Head of caudate nucleus (tissue), 42 donors: ENCODE data around the gene FBXL5.

Source experiments
- DNase-seq, 42 donors: peaks; one replicate each; pipeline versions ENCODE4 v3.0.0 to v3.0.0-alpha.2; 2020 to 2021; ENCODE audit warnings: mixed read lengths in 7 of 42
- intact Hi-C: fragments of 100-400 bp; cut with DNase I; formaldehyde crosslinking; loops from one replicate; pipeline ENCODE4 v1.15.0; 2022

The FBXL5 gene, protein sequence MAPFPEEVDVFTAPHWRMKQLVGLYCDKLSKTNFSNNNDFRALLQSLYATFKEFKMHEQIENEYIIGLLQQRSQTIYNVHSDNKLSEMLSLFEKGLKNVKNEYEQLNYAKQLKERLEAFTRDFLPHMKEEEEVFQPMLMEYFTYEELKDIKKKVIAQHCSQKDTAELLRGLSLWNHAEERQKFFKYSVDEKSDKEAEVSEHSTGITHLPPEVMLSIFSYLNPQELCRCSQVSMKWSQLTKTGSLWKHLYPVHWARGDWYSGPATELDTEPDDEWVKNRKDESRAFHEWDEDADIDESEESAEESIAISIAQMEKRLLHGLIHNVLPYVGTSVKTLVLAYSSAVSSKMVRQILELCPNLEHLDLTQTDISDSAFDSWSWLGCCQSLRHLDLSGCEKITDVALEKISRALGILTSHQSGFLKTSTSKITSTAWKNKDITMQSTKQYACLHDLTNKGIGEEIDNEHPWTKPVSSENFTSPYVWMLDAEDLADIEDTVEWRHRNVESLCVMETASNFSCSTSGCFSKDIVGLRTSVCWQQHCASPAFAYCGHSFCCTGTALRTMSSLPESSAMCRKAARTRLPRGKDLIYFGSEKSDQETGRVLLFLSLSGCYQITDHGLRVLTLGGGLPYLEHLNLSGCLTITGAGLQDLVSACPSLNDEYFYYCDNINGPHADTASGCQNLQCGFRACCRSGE

GRCh38 chr4:15655223-15656037, at the start of gene FBXL5:
Gene FBXL5, minus strand, starts transcription at chr4:15655357. Its CDS starts 70 bp downstream, at chr4:15655287.
- intact Hi-C loops, result no loop called here

DNA sequence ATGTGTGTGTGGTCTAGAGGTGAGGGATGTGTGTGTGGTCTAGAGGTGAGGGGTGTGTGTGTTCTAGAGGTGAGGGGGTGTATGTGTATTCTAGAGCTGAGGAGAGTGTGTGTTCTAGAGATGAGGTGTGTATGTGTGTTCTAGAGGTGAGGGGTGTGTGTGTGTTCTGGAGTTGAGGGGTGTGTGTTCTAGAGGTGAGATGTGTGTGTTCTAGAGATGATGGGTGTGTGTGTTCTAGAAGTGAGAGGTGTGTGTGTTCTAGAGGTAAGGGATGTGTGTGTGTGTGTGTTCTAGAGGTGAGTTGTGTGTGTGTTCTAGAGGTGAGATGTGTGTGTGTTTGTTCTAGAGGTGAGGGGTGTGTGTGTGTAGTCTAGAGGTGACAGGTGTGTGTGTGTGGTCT, 49.0 kb upstream of the FBXL5 start:
- DNase-seq, result no peak
- intact Hi-C loops, result no loop called here

More at GRCh38 chr4:15655223-15656037, at the start of gene FBXL5:
- peak; percentile 50 to 92 (median 82) for DNase-seq

GRCh38 chr4:15703439-15703838, 48.3 kb upstream of the FBXL5 start:
- no peak for DNase-seq
- intact Hi-C loops, result no loop called here

DNA sequence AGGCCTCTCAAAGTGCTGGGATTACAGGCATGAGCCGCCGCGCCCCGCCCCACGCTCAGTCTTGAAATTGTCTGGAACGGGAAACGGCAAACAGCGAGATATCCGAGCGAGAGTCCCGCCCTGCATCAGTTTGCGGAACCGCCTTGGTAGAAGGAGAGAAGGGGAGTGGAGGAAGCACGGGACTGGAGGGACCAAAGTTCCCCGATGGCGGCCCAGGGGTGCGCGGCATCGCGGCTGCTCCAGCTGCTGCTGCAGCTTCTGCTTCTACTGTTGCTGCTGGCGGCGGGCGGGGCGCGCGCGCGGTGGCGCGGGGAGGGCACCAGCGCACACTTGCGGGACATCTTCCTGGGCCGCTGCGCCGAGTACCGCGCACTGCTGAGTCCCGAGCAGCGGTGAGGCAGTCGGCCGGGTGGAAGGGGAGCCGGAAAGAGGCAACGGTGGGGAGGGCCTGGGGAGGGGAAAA, 47.8 kb upstream of the FBXL5 start, which contains the start of gene BST1:
Gene BST1 (plus strand): TSS at position 125 of the 463 bp plus-strand sequence. CDS start 80 bp downstream, at position 205.
- peak; percentile 9 to 85 (median 69) for DNase-seq
- intact Hi-C loops, result no loop called here

- intact Hi-C loops, result no loop called here
- DNase-seq, result no peak
Measured at GRCh38 chr4:15696866-15697265, 41.7 kb upstream of the FBXL5 start.

- intact Hi-C loops, result no loop called here
- no peak for DNase-seq
Measured at GRCh38 chr4:15695729-15696128, 40.6 kb upstream of the FBXL5 start.

GRCh38 chr4:15695240-15695699, 40.1 kb upstream of the FBXL5 start:
- intact Hi-C loops, result no loop called here
- DNase-seq, result no peak

- no peak for DNase-seq
- intact Hi-C loops, result no loop called here
Measured at GRCh38 chr4:15694431-15694830, 39.3 kb upstream of the FBXL5 start.

DNA sequence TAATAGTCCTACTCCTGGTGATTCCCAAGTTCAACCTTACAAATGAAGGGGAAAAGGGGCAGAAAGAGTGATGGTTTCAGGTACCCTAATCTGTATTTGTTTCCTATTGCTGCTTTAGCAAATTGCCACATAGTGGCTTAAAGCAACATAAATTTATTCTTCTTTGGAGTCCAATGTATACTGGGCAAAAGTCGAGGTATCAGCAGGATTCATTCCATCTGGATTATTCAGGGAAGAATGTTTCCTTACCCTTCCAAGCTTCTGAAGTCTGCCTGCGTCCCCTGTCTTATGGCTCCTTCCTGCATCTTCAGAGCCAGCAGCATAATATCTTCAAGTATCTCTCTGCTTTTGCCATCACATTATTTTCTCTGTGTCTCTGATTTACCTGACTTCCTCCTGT, 37.4 kb upstream of the FBXL5 start:
- intact Hi-C loops, result no loop called here
- no peak for DNase-seq

DNA sequence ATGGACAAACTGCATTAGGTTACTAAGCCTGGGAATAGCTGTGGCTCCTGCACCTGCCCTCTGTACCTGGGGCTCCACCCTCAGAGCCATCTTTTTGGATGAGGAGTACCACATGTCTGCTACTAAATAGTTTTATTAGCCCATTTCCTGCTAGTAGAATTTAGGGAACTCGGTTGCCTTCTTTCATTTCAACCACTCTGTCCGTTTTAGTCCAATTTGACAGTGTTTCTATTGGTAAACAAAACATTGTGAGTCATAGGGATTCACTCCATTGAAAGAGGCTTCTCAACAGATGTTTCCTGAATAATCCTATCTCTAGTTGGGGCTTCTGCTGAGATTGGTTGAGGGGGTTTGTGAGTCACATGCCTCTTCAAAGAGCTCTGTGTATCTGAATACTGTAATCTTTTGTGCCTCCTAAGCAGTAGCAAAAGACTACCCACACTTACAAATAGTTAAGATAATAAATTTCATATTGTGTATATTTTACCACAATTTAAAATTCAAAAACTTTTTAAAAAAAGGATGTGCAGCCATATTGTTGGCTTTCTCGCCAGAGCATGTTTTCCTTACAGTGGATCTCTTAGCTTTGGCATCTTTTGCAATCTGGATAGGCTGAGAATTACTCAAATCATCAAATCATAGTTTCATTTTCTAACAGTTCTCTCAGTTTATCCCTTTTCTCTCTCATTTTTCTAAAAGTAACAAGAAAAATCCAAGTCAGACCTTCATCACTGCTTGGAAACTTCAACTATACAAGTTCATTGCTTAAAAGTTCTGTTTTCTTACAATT, 36.4 kb upstream of the FBXL5 start:
- peak in 8 of 42 donors; percentile 18 to 66 (median 40) for DNase-seq
- intact Hi-C loops, result no loop called here

DNA sequence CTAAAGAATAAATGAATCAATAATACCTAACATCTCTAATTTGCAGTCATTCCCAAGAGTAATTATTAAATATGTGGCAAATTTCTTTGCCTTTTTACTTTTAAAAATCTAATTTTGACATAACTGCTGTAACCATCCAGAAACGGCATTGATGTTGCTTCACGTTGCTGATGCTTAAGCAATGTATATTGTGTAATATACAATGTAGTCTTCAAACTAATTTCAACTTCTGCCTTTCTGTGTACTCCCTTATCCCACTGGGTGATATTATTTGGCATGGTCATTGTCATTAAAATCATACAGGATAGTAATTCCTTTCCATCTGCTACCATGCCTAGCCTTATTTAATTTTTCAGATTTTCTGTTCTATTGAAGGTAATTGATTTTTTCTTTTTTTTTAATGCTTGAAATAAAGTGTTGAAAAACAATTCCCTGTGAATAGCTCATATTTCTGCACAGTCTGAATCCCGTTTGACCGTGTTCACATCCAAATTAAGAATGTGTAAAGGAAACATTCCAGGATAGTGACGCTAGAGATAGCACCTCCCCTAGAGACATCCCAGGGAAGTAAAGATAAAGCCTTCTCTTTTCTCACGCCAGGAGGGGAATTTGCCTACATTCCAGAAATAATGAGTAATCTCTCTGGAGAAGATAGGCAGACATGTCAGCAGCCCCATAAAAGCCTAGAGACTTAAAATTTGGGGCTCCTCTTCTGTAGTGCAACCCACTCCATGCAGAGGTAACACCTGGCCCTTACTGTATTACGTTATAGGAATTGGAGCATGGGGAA, 35.1 kb upstream of the FBXL5 start:
- no peak for DNase-seq
- intact Hi-C loops, result no loop called here

DNA sequence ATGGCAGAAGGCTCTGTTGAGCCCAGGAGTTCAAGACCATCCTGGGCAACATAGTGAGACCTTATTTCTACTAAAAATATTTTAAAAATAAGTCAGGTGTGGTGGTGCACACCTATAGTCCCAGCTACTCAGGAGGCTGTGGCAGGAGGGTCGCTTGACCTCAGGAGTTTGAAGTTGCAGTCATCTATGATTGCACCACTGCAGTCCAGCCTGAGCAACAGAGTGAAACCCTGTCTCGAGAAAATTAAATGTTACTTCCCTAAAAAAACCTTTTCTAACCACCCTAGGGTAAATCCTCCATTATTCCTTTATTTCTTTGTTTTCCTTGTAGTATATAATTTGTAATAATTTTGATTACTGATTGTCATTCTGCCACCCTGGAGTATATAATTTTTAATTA, 34.4 kb upstream of the FBXL5 start:
- intact Hi-C loops, result no loop called here
- no peak for DNase-seq

DNA sequence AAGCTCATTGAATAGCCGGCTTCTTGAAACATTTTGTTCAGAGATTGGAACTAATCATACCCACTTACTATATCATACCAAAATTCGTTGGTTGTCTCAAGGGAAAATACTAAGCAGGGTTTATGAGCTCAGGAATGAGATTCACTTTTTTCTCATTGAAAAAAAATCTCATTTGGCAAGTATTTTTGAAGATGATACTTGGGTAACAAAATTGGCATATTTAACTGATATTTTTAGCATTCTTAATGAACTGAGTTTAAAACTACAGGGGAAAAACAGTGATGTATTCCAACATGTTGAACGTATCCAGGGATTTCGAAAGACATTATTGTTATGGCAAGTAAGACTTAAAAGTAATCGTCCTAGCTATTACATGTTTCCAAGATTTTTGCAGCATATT, 32.9 kb upstream of the FBXL5 start:
- no peak for DNase-seq
- intact Hi-C loops, result no loop called here

- intact Hi-C loops, result no loop called here
- no peak for DNase-seq
Measured at GRCh38 chr4:15684498-15684897, 29.3 kb upstream of the FBXL5 start.

DNA sequence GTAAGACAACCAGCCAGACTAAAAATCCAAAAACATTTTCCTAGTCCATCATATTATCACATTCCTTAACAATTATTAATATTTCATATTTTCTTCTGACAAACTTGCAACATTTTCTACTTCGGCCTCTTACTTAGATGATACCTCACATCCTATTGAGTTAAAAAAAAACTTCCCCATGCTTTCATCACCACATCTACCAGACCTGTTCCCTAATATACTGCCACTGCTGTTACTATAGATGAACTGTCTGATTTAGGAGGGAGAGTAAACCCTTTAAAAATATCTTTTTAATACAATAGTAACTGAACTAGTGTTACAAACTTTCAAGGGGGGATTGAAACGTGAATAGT, 28.0 kb upstream of the FBXL5 start:
- no peak for DNase-seq
- intact Hi-C loops, result no loop called here

GRCh38 chr4:15682242-15683142, 27.3 kb upstream of the FBXL5 start:
- intact Hi-C loops, result no loop called here
- DNase-seq, result no peak
